NCI-H774 (cell line): Measurements from ENCODE around the gene HOXA3.

ENCODE experiments used
- DNase-seq: peaks from one replicate; lab custom pipeline; 2025; lab: John Stamatoyannopoulos, UW

The HOXA3 gene

DNA sequence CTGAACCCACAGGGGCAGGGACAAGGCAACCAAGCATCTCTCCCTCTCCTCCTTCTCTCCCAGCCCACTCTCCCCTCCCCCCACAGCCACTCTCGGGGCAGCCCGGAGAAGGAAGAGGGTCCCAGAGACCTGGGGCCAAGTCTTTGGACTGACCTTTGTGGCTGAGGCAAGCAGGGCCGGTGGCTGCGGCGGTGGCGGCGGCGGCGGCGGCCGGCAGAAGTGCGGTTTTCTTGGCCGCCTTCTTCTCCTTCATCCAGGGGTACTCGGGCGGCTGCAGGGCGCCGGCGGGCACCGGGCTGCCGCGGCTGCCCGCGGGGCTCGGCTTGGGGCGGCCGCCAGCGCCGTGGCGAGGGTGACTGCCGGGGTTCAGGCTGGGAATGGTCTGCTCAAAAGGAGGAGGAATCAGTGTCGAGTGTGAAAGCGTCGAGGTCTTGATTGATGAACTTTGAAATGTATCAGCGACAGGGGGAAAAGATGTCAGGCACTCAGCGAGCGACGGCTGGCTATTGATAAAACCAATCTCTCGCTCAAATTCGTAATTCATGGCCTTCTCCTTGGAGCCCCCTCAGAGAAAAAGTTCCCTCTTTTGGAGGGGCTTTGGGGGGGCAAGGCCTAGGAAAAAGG, 50.3 kb downstream of the HOXA3 start:
- no peak for DNase-seq

DNA sequence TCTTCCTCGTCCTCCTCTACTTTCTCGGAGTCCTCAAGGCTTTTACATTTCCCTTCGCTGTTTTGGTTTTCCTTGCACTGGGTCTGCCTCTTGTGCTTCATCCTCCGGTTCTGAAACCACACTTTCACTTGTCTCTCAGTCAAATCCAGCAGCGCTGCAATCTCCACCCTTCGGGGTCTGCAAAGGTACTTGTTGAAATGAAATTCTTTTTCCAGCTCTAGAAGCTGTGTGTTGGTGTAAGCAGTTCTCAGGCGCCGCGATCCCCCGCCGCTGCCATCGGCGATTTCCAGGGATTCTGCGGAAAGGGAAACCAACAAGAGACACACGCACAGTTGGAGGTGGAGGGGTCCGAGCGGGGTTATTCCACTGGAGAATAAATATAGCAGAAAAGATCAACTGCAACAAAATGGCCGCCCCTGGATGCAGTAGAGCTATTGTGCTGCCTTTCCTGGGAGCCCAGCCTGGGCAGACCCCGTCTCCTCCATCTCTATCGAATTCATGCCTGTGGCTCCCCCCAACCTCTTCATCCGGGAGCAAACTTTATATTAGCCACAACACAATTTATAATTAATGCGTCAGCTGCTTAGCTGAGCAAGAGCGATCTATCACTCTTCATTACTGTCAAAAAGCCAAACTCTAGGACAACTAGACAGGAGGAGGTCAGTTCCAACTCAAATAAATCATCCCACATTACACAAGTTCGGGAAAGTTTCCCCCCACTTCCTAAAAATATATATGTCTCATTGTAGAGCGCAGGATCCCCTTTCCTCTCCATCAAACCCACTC, 51.0 kb downstream of the HOXA3 start:
- DNase-seq: no peak

GRCh38 chr7:27100694-27101170, 51.7 kb downstream of the HOXA3 start:
- DNase-seq: no peak

GRCh38 chr7:27099453-27100370, 52.7 kb downstream of the HOXA3 start:
- DNase-seq: no peak

GRCh38 chr7:27098578-27099451, 53.6 kb downstream of the HOXA3 start:
- DNase-seq: no peak

DNA sequence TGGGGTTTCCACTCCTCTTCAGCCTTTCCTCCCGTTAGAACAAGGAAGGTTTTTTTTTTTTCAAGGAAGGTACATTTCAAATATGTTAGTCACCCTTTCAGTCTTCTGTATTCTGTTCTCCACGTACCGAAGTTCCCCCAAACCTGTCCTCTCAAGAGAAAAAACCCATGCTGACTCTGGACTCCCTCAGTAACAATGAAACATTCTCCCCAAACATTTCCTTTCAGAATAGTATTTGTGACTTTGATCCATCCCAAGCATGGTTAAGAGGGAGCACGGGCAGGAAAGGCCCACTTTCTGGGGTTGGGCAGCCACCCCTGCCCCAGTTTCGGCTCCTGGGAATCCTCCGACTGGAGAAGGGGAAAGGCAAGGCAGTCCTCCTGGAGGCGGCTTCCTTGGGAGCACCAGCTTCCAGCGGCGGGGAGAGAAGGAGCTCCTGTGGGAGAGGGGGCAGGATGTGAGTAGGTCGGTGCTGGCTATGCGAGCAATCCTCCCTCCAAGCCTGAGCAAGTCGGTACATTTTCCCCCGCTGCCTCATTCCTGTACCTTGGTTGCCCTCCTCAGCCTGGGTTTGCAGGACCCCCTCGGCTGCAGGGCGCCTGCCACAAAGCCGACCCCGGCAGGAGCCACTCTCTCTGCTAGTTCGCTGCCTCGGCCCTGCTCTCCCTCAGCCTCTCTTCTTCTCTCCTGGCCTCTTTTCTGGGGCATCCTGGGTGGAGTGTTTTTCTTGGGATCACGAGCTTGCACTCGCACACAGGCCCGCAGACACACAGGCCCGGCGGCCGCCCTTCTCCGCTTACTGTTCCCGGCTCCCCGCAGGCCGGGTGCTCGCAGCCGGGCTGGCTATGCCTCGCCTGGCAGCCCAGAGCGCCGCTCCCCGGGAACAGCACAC, 54.5 kb downstream of the HOXA3 start:
- DNase-seq: no peak

GRCh38 chr7:27096768-27097514, 55.4 kb downstream of the HOXA3 start:
- peak; percentile 8 for DNase-seq

DNA sequence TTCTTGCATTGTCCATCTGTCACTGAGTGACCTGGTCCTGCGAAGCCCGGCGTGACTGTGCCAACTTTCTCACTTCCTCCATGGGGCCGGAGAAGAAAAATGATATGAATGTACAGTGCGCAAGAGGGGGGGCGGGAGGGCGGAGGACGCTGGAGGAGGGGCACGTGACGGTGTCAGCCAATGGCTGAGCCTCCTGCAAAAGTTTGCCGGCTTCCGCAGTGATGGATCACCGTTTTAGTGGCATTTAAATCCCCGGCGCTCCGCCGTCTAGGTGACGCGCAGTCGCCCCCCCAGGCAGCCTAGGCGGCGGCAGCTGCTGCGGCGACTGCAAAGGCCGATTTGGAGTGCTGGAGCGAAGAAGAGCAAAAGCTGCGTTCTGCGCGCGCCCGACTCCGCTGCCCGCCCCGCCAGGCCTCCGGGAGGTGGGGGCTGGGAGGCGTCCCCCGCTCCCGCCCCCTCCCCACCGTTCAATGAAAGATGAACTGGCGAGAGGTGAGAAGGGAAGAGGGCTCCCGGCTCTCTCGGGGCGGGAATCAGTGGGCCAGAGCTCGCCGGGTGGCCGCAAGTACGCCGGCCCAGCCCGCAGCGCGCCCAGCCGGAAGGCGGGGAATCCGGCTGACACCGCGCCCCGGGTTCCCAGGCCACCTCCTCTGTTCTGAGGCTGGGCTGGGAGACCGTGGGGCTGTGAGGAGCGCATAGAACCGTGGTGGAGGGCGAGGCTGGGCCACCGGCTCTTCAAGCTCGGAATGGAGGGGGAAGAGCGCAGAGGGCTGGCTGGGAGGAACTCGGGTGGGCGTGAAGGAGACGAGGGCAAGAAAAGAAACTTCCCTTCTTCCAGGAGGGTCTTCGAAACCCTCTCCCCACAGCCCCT, 56.3 kb downstream of the HOXA3 start, which contains the start of gene HOXA1:
Gene HOXA1 (minus strand): TSS at position 104 of the 871 bp plus-strand sequence. CDS start 88 bp downstream, at position 16.
- peak; percentile 90 for DNase-seq

DNA sequence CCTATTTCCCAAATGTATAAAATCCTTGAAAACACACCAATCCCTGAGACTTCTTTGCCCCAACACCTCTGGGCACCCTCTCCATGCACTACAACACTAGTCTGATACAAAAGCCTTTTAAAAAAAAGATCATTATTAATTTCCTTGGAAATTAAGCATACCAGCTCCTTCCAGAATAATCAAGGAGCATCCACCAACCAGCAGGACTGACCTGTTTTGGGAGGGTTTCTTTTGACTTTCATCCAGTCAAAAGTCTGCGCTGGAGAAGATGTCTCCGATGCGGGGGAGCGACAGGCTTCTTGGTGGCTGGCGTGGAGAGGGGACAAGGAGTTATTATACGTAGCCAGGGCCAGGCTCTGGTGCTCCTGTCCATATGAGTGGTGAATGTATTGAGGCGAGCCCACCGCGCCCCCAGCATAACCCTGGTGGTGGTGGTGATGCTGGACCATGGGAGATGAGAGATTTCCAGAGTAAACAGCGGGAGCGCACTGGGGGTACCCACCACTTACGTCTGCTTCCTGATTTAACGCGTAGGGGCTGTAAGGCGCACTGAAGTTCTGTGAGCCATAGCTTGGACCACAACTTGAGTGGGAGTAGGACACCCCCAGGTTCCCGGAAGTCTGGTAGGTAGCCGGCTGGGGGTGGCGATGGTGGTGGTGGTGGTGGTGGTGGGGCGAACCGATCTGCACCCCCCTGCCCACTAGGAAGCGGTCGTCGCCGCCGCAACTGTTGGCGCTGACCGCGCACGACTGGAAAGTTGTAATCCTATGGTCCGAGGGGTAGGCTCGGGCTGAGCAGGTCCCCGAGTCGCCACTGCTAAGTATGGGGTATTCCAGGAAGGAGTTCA, 57.1 kb downstream of the HOXA3 start:
- DNase-seq: no peak

- no peak for DNase-seq
These were observed 57.9 kb downstream of the HOXA3 start for GRCh38 chr7:27094304-27095049.

DNA sequence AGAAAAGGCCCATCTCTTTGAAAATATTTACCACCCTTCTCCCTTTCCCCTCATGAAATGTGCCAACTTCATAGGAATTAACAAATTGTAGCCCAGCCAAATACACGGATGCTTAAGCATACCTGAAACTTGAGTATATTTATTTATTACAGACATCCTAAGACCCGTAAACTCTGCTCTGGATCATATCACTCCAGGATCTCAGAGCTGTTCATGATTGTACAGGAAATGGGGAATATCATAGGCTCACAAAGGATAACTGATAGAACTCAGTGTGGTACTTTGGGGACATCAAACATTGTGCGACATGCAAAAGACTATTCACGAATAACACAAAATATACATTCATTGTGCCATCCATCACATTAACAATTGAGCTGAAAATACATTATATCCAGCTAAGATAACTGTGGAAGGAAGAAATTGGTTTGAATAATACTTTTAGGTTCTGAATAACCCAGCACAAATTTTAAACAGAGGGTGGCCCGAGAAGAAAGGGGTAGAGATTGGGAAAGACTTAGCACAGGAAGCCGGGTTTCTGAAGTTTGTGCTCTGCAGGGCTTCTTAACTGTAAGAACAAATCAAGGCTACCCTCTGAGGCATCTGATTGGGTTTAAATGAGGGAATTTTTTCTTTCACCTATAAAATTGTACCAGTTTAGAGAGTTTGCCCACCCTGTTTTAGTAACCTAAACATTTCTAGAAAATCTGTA, 59.0 kb downstream of the HOXA3 start:
- no peak for DNase-seq

DNA sequence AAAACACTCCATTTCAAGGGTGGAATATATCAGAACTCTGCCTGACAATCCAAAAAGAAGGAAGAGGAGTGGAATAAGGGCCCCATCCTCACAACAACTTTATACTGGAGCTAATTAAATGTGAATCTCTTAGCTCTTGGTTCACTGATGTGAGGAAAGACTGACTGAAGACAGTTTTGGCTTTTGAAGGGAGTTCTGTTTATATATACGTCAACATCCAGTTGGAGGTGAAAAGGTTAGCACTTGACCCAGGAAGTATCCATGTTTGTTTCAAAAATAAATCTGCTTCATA, 59.6 kb downstream of the HOXA3 start:
- no peak for DNase-seq

DNA sequence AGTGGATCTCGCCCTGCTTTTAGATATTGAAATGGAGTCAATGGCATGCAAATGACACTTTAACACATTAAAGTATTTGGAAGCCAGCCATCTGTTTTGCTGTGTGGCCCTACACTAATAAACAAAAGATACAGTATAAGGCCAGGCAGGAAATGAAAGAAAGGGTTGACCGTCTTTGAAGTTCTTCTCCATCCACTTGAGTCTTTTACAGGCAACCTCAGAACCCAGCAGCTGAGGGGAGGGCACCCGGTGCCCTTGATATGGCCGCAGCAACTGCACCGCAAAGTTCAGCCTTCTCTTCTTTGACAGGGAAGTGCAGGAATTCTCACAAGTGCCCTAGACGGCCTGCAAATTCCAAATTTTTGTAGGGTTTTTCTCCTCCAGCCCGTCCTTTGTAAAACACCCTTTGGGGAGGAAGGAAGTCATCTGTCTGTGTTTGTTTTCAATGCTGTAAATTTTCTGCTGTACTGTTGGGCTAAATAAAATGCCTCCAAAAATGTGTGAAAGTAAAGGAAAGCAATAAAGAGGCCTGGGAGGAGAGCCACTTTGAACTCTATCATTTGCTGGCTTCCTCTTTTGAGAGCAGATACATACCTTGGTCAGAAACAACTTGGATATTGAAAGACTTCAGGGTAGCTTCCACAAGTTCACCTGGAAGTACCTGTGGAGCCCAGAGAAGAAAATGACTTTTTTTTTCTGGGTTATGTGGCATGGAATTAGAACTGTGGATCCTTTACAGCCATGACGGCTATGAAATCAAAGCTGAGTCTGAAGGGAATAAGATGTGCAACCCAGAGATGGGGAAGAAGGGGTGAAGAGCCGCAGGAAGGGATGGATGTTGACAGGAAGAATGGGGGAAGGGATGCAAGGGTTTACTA, 60.2 kb downstream of the HOXA3 start:
- DNase-seq: no peak

- peak; percentile 3 for DNase-seq
These were observed 61.3 kb downstream of the HOXA3 start for GRCh38 chr7:27091105-27091504.
